BJ (cell line): ENCODE data around the gene NRK. TPM values are rescaled to one million over a fixed set of nuclear protein-coding genes. Genes with fewer than 3 reads are reported as not detected.
"Not testable (repeated sequence)": the region's sequence is repeated elsewhere in the genome, so short reads cannot be mapped to it uniquely, and the experiment has no call there.

Experiments used
- CTCF ChIA-PET: fragments of 350-600 bp; formaldehyde crosslinking; extraction: SDS; loops from one replicate; lab custom pipeline; 2021; ENCODE audit warnings: antibody characterized with exemption, inconsistent platforms; lab: Yijun Ruan, JAX
- POLR2A ChIA-PET: fragments of 300-600 bp; sonication (Branson Sonifier 250); formaldehyde crosslinking; extraction: SDS; loops from one replicate; lab custom pipeline; 2021; ENCODE audit warnings: antibody characterized with exemption; lab: Charles Lee
- DNase-seq: peaks from one replicate; pipeline ENCODE4 v3.0.0-alpha.2; 2011; ENCODE audit warnings: low read depth
- H3K27me3 ChIP-seq: 2 replicates; pipeline ENCODE4 v1.6.0; 2011; ENCODE audit warnings: low read length; ENCODE audit not compliant: control insufficient read depth, insufficient read depth
- H3K36me3 ChIP-seq: 2 replicates; pipeline ENCODE4 v1.5.1; 2011; ENCODE audit warnings: low read length; ENCODE audit not compliant: control insufficient read depth, insufficient read depth
- H3K4me3 ChIP-seq: 2 replicates; pipeline ENCODE4 v1.5.1; 2011; ENCODE audit warnings: low read depth, mild to moderate bottlenecking, control low read depth, low read length
- CTCF ChIP-seq: IDR thresholded peaks from 2 replicates; pipeline ENCODE4 v1.5.1; 2011; ENCODE audit warnings: low read depth, mild to moderate bottlenecking, control low read depth, inconsistent platforms, low read length, moderate library complexity; ENCODE audit not compliant: insufficient read depth
- polyA minus RNA-seq: library from RNA; depleted of rRNA, polyadenylated mRNA; stranded (reverse); fragments of >200 nt; gene quantifications from 2 replicates; pipeline ENCODE4 v1.2.3, GENCODE V29; 2011; rRNA and poly(A)+ RNA removed
- polyA plus RNA-seq: library from polyadenylated mRNA; depleted of rRNA; stranded (reverse); fragments of >200 nt; gene quantifications from 2 replicates; pipeline ENCODE4 v1.2.3, GENCODE V29; 2011; rRNA removed

Gene NRK
- polyA plus RNA-seq = 0.16 and 0.31 TPM in 2 replicates
- polyA minus RNA-seq = 0.41 and 0.95 TPM in 2 replicates

GRCh38 chrX:105822138-105823091 is at the start of gene NRK:
Gene NRK, plus strand, starts transcription at chrX:105822539. Its CDS starts 307 bp downstream, at chrX:105822846.
- ChIA-PET POLR2A (no interaction called here), CTCF (no interaction called here)
- Histone ChIP-seq H3K4me3 (no peak within 1 kb of the TSS), H3K36me3 (no peaks in the 10 kb centered on the region), H3K27me3 (no peaks in the 10 kb centered on the region; the same call in 1 of the 2 replicates)
- no peak for DNase-seq
- TF ChIP-seq CTCF = no peak

GRCh38 chrX:105773801-105774200 is 48.5 kb upstream of the NRK start:
- no peak for DNase-seq
- Histone ChIP-seq H3K4me3 (no peak overlapping the region), H3K27me3 (no peaks in the 10 kb centered on the region), H3K36me3 (no peaks in the 10 kb centered on the region)
- no peak for TF ChIP-seq CTCF
- POLR2A ChIA-PET = interaction anchor here (0.7 kb wide), 1 partner anchor 316 kb away, joined by 8 read pairs; no protein-coding TSS in a partner anchor
- CTCF ChIA-PET = no interaction called here

DNA sequence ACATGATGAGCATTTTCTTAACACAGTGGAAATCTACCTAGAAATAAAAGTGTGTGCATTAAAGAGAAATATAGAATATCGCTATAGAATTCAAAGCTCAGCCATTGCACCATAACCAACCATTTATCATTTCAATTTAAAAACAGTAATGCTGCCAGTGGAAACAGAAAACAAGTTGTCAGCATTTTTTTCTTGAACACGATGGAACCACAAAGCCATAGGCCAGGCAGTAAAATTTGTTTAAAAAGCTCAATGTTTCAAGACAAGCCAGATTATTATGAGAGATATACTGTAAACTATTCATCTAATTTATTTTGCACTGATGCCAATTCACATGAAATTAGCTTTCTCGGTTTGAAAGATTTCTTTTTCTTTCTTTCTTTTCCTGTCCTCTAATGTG is 46.7 kb upstream of the NRK start:
- TF ChIP-seq CTCF = no peak
- no peak for DNase-seq
- ChIA-PET POLR2A (no interaction called here), CTCF (no interaction called here)
- Histone ChIP-seq H3K27me3 (no peaks in the 10 kb centered on the region), H3K4me3 (no peak overlapping the region), H3K36me3 (no peaks in the 10 kb centered on the region)

DNA sequence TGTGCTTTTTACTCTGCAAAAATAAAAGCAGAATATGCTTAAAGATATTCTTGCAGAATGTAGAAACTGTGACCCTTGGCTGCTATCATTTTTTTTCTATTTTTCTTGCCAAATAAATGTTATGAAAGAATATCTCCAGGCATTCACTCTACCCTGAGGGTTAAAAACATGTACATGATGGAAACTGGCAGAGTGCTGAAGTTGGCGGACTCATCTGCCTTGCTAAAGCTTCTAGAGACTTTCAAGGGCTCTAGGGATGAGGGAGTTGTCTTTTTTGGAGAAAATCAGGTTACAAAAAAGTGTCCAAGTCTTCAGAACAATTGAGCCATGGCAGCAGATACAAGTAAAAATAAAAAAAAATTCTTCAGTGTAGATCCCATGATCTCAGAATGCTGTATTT is 40.5 kb upstream of the NRK start:
- DNase-seq = no peak
- no peak for TF ChIP-seq CTCF
- ChIA-PET CTCF (no interaction called here), POLR2A (no interaction called here)
- Histone ChIP-seq H3K27me3 (no peaks in the 10 kb centered on the region), H3K4me3 (no peak overlapping the region), H3K36me3 (no peaks in the 10 kb centered on the region)

- H3K4me3 ChIP-seq, H3K36me3 ChIP-seq, DNase-seq, POLR2A ChIA-PET, H3K27me3 ChIP-seq, CTCF ChIA-PET: not testable (repeated sequence)
Observed at GRCh38 chrX:105796877-105797276, 25.5 kb upstream of the NRK start.
